GM23338 (cell line): Measurements from ENCODE around the gene MORC1. TPM values are rescaled to one million over a fixed set of nuclear protein-coding genes. Genes with fewer than 3 reads are reported as not detected.

ENCODE experiments used
- ATAC-seq: fragments of 200-7000 bp; cut with Tn5 transposase; 3 replicates; pipeline ENCODE4 v1.9.1; 2020
- DNase-seq: peaks from one replicate; pipeline ENCODE4 v3.0.0-alpha.2; 2015; ENCODE audit warnings: low spot score
- H2AFZ ChIP-seq: fragments of 200-600 bp; sonication (generic); 2 replicates; pipeline ENCODE4 v1.8.0; 2016; ENCODE audit warnings: antibody characterized with exemption, mild to moderate bottlenecking, moderate library complexity
- H3F3A ChIP-seq: fragments of 200-600 bp; sonication (generic); replicated peaks from 2 replicates; pipeline ENCODE4 v1.8.0; 2017; ENCODE audit warnings: antibody characterized with exemption, mixed run types, low read depth
- H3K27ac ChIP-seq: fragments of 200-600 bp; sonication (generic); 2 replicates; pipeline ENCODE4 v1.6.1; 2016; ENCODE audit warnings: low read depth
- H3K27me3 ChIP-seq: fragments of 200-600 bp; sonication (generic); 2 replicates; pipeline ENCODE4 v1.8.0; 2016; ENCODE audit warnings: mild to moderate bottlenecking, mixed run types, moderate library complexity; ENCODE audit not compliant: insufficient read depth
- H3K36me3 ChIP-seq: fragments of 200-600 bp; sonication (generic); 2 replicates; pipeline ENCODE4 v1.8.0; 2016; ENCODE audit warnings: mild to moderate bottlenecking; ENCODE audit not compliant: insufficient read depth
- H3K4me1 ChIP-seq: fragments of 200-600 bp; sonication (generic); 2 replicates; pipeline ENCODE4 v1.8.0; 2016; ENCODE audit warnings: mild to moderate bottlenecking, moderate library complexity; ENCODE audit not compliant: insufficient read depth
- H3K4me2 ChIP-seq: fragments of 200-600 bp; sonication (generic); 2 replicates; pipeline ENCODE4 v1.7.1; 2017; ENCODE audit warnings: mixed run types
- H3K4me3 ChIP-seq: fragments of 200-600 bp; sonication (generic); 2 replicates; pipeline ENCODE4 v1.6.1; 2016; ENCODE audit warnings: mixed run types
- H3K79me2 ChIP-seq: fragments of 200-600 bp; sonication (generic); replicated peaks from 2 replicates; pipeline ENCODE4 v1.8.0; 2017; ENCODE audit warnings: mild to moderate bottlenecking; ENCODE audit not compliant: insufficient read depth
- H3K9me2 ChIP-seq: fragments of 200-600 bp; sonication (generic); 2 replicates; pipeline ENCODE4 v1.8.0; 2017; ENCODE audit not compliant: insufficient read depth
- H4K20me1 ChIP-seq: fragments of 200-600 bp; sonication (generic); replicated peaks from 2 replicates; pipeline ENCODE4 v1.8.0; 2017; ENCODE audit warnings: mild to moderate bottlenecking; ENCODE audit not compliant: insufficient read depth
- H3K27ac Mint-ChIP-seq: 2 replicates; pipeline ENCODE4 v1.8.0; 2020; ENCODE audit warnings: inconsistent platforms, mild to moderate bottlenecking, moderate library complexity, mixed read lengths
- H3K27me3 Mint-ChIP-seq: 3 replicates; pipeline ENCODE4 v1.8.0; 2022; ENCODE audit warnings: low read depth, mild to moderate bottlenecking, moderate library complexity, mixed read lengths, inconsistent platforms; ENCODE audit not compliant: insufficient read depth, poor library complexity
- H3K36me3 Mint-ChIP-seq: 3 replicates; pipeline ENCODE4 v1.8.0; 2021; ENCODE audit warnings: low read depth, mild to moderate bottlenecking, inconsistent platforms, moderate library complexity, mixed read lengths
- H3K4me1 Mint-ChIP-seq: 3 replicates; pipeline ENCODE4 v1.8.0; 2020; ENCODE audit warnings: mild to moderate bottlenecking, inconsistent platforms, mixed read lengths
- H3K4me3 Mint-ChIP-seq: 3 replicates; pipeline ENCODE4 v1.8.0; 2021; ENCODE audit warnings: moderate library complexity, mild to moderate bottlenecking, inconsistent platforms, mixed read lengths
- H3K9me3 Mint-ChIP-seq: 3 replicates; pipeline ENCODE4 v1.8.0; 2020; ENCODE audit warnings: moderate library complexity, mild to moderate bottlenecking, inconsistent platforms, mixed read lengths
- EZH2 ChIP-seq: fragments of 200-600 bp; sonication (generic); IDR thresholded peaks from one replicate; pipeline ENCODE4 v1.8.0; 2017; ENCODE audit warnings: antibody characterized with exemption, mild to moderate bottlenecking, low read depth; ENCODE audit not compliant: unreplicated experiment
- POLR2AphosphoS5 ChIP-seq: IDR thresholded peaks from 2 replicates; pipeline ENCODE4 v1.6.1; 2016; ENCODE audit warnings: antibody characterized with exemption, low read depth
- ZNF114 ChIP-seq: fragments of 250-450 bp; sonication (Bioruptor Pico); IDR thresholded peaks from 2 replicates; pipeline ENCODE4 v1.5.0; 2020; ENCODE audit warnings: mild to moderate bottlenecking, moderate library complexity
- ZNF331 ChIP-seq: fragments of 250-450 bp; sonication (Bioruptor Pico); IDR thresholded peaks from 2 replicates; pipeline ENCODE4 v1.5.0; 2020; ENCODE audit warnings: low read depth, mild to moderate bottlenecking, moderate library complexity
- polyA plus RNA-seq: library from polyadenylated mRNA; unstranded; fragments of >200 nt; fragmentation: Nextera tagmentation; extraction: Ambion mirVana; gene quantifications from 2 replicates; pipeline ENCODE4 v1.2.1, GENCODE V29; 2016
- total RNA-seq: library from RNA; depleted of rRNA; stranded (reverse); fragments of >200 nt; shearing (Covaris generic); gene quantifications from 2 replicates; pipeline ENCODE4 v1.2.3, GENCODE V29; 2014
- TF ChIP-seq, protein P1 (sequence below): IDR thresholded peaks from one replicate; pipeline ENCODE4 v1.6.1; 2018; ENCODE audit warnings: antibody characterized with exemption; ENCODE audit not compliant: unreplicated experiment
- TF ChIP-seq, protein P2 (sequence below): fragments of 250-450 bp; sonication (Bioruptor Pico); IDR thresholded peaks from 2 replicates; pipeline ENCODE4 v1.5.0; 2020; ENCODE audit warnings: mild to moderate bottlenecking, moderate library complexity

The MORC1 gene
- total and polyA plus RNA-seq, 2 experiments from 2014 or later: not detected

DNA sequence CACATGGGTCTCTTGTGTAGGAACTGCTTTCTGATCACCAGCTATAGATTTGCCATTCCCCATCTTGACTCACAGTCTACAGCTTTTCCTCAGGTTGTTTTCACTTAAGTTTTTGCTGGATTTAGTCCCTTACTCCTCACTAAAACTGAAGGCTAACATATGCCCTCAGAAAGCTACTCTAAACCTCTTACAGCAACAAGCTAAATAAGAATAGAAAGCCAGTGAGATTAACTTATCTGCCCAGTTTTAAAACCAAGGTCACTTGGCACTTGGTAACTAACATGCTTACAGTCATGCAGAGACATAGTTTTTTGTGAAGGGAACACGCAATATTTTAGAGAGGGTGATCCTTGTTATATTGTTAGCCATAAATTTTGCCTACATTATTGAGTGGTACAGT lies 164.2 kb downstream of the MORC1 start, which contains the start of gene GUCA1C:
GUCA1C (minus strand) TSS at position 180 of the 400 bp plus-strand sequence; CDS start at position 63, 117 bp downstream.
- Mint-ChIP-seq H3K27ac (no peak within 1 kb of the TSS), H3K27me3 (no peaks in the 10 kb centered on the region), H3K4me3 (no peak within 1 kb of the TSS), H3K9me3 (no peaks in the 10 kb centered on the region), H3K36me3 (no peaks in the 10 kb centered on the region), H3K4me1 (0 out of 3 replicates have a peak, but pooled peaks cover 2% of the 10 kb centered on the region)
- H3K4me2 ChIP-seq: no peak within 1 kb of the TSS
- no peaks in the 10 kb centered on the region for H3K36me3 ChIP-seq
- ATAC-seq: no peak
- no peaks in the 10 kb centered on the region for H3F3A ChIP-seq
- TF ChIP-seq ZNF331 (no peak), POLR2AphosphoS5 (no peak), EZH2 (no peak), ZNF114 (CRISPR knock-in tag) (no peak)
- TF ChIP-seq, protein P1, sequence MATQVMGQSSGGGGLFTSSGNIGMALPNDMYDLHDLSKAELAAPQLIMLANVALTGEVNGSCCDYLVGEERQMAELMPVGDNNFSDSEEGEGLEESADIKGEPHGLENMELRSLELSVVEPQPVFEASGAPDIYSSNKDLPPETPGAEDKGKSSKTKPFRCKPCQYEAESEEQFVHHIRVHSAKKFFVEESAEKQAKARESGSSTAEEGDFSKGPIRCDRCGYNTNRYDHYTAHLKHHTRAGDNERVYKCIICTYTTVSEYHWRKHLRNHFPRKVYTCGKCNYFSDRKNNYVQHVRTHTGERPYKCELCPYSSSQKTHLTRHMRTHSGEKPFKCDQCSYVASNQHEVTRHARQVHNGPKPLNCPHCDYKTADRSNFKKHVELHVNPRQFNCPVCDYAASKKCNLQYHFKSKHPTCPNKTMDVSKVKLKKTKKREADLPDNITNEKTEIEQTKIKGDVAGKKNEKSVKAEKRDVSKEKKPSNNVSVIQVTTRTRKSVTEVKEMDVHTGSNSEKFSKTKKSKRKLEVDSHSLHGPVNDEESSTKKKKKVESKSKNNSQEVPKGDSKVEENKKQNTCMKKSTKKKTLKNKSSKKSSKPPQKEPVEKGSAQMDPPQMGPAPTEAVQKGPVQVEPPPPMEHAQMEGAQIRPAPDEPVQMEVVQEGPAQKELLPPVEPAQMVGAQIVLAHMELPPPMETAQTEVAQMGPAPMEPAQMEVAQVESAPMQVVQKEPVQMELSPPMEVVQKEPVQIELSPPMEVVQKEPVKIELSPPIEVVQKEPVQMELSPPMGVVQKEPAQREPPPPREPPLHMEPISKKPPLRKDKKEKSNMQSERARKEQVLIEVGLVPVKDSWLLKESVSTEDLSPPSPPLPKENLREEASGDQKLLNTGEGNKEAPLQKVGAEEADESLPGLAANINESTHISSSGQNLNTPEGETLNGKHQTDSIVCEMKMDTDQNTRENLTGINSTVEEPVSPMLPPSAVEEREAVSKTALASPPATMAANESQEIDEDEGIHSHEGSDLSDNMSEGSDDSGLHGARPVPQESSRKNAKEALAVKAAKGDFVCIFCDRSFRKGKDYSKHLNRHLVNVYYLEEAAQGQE: no peak
- TF ChIP-seq, protein P2, sequence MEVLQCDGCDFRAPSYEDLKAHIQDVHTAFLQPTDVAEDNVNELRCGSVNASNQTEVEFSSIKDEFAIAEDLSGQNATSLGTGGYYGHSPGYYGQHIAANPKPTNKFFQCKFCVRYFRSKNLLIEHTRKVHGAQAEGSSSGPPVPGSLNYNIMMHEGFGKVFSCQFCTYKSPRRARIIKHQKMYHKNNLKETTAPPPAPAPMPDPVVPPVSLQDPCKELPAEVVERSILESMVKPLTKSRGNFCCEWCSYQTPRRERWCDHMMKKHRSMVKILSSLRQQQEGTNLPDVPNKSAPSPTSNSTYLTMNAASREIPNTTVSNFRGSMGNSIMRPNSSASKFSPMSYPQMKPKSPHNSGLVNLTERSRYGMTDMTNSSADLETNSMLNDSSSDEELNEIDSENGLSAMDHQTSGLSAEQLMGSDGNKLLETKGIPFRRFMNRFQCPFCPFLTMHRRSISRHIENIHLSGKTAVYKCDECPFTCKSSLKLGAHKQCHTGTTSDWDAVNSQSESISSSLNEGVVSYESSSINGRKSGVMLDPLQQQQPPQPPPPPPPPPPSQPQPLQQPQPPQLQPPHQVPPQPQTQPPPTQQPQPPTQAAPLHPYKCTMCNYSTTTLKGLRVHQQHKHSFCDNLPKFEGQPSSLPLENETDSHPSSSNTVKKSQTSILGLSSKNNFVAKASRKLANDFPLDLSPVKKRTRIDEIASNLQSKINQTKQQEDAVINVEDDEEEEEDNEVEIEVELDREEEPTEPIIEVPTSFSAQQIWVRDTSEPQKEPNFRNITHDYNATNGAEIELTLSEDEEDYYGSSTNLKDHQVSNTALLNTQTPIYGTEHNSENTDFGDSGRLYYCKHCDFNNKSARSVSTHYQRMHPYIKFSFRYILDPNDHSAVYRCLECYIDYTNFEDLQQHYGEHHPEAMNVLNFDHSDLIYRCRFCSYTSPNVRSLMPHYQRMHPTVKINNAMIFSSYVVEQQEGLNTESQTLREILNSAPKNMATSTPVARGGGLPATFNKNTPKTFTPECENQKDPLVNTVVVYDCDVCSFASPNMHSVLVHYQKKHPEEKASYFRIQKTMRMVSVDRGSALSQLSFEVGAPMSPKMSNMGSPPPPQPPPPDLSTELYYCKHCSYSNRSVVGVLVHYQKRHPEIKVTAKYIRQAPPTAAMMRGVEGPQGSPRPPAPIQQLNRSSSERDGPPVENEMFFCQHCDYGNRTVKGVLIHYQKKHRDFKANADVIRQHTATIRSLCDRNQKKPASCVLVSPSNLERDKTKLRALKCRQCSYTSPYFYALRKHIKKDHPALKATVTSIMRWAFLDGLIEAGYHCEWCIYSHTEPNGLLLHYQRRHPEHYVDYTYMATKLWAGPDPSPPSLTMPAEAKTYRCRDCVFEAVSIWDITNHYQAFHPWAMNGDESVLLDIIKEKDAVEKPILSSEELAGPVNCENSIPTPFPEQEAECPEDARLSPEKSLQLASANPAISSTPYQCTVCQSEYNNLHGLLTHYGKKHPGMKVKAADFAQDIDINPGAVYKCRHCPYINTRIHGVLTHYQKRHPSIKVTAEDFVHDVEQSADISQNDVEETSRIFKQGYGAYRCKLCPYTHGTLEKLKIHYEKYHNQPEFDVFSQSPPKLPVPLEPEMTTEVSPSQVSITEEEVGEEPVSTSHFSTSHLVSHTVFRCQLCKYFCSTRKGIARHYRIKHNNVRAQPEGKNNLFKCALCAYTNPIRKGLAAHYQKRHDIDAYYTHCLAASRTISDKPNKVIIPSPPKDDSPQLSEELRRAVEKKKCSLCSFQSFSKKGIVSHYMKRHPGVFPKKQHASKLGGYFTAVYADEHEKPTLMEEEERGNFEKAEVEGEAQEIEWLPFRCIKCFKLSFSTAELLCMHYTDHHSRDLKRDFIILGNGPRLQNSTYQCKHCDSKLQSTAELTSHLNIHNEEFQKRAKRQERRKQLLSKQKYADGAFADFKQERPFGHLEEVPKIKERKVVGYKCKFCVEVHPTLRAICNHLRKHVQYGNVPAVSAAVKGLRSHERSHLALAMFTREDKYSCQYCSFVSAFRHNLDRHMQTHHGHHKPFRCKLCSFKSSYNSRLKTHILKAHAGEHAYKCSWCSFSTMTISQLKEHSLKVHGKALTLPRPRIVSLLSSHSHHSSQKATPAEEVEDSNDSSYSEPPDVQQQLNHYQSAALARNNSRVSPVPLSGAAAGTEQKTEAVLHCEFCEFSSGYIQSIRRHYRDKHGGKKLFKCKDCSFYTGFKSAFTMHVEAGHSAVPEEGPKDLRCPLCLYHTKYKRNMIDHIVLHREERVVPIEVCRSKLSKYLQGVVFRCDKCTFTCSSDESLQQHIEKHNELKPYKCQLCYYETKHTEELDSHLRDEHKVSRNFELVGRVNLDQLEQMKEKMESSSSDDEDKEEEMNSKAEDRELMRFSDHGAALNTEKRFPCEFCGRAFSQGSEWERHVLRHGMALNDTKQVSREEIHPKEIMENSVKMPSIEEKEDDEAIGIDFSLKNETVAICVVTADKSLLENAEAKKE: no peak
- H3K27me3 ChIP-seq: no peaks in the 10 kb centered on the region
- H3K4me3 ChIP-seq: no peak within 1 kb of the TSS
- H3K4me1 ChIP-seq: 0 out of 2 replicates have a peak, but pooled peaks cover 3% of the 10 kb centered on the region
- DNase-seq: no peak
- H3K27ac ChIP-seq: no peak within 1 kb of the TSS
- peak within 1 kb of the TSS; percentile 57; the same call in 1 of the 2 replicates for H2AFZ ChIP-seq
- no peaks in the 10 kb centered on the region for H3K79me2 ChIP-seq
- H4K20me1 ChIP-seq: no peaks in the 10 kb centered on the region
- no peaks in the 10 kb centered on the region for H3K9me2 ChIP-seq
